GM13977 (cell line): ENCODE data around the gene KCTD5.

ENCODE experiments used
- DNase-seq: peaks from one replicate; pipeline ENCODE4 v3.0.0; 2012; ENCODE audit warnings: low spot score
- CTCF ChIP-seq: IDR thresholded peaks from 2 replicates; pipeline ENCODE4 v1.5.1; 2012; ENCODE audit warnings: mild to moderate bottlenecking, control low read depth; ENCODE audit not compliant: insufficient read depth; ENCODE audit errors: extremely low read depth, missing control alignments
- in situ Hi-C: fragments of 300-500 bp; cut with MboI; formaldehyde crosslinking; loops from one replicate; pipeline ENCODE4 v1.12.0; 2022; ENCODE audit warnings: low sequenced_read_pairs, low pct_unique_long_range_greater_than_20kb, mixed read lengths, inconsistent platforms; ENCODE audit not compliant: unreplicated experiment

KCTD5 gene

GRCh38 chr16:2734844-2735515 is 52.7 kb downstream of the KCTD5 start:
- in situ Hi-C loops: no loop called here
- TF ChIP-seq CTCF: no peak
- no peak for DNase-seq

- in situ Hi-C loops: no loop called here
- no peak for TF ChIP-seq CTCF
- DNase-seq: no peak
Measured at GRCh38 chr16:2736476-2737237, 54.3 kb downstream of the KCTD5 start.

GRCh38 chr16:2737238-2737605 is 54.9 kb downstream of the KCTD5 start:
- no peak for DNase-seq
- no peak for TF ChIP-seq CTCF
- in situ Hi-C loops: no loop called here

- no peak for TF ChIP-seq CTCF
- in situ Hi-C loops: no loop called here
- DNase-seq: no peak
Measured at GRCh38 chr16:2737895-2738418, 55.6 kb downstream of the KCTD5 start.

- DNase-seq: no peak
- no peak for TF ChIP-seq CTCF
- in situ Hi-C loops: no loop called here
Measured at GRCh38 chr16:2738615-2739014, 56.3 kb downstream of the KCTD5 start.

GRCh38 chr16:2739625-2740430 is 57.5 kb downstream of the KCTD5 start:
- in situ Hi-C loops: no loop called here
- DNase-seq: no peak
- TF ChIP-seq CTCF: no peak
